Frontal cortex (tissue), 4 donors: Measurements from ENCODE around the gene SH3PXD2A. TPM values are rescaled to one million over a fixed set of nuclear protein-coding genes. Genes with fewer than 3 reads are reported as not detected.
"Not testable (repeated sequence)": the region's sequence is repeated elsewhere in the genome, so short reads cannot be mapped to it uniquely, and the experiment has no call there.

ENCODE experiments used
- DNase-seq, 2 donors: peaks; one replicate each; pipeline ENCODE4 v3.0.0; 2012; ENCODE audit warnings: low spot score in 2 of 2
- FAIRE-seq: peaks from 2 replicates; lab custom pipeline; 2012; peaks lifted over from hg19 to GRCh38; lab: Jason Lieb, UNC
- total RNA-seq: library from RNA; depleted of rRNA; stranded (reverse); fragments of >200 nt; gene quantifications from one replicate; pipeline ENCODE4 v1.2.3, GENCODE V29; 2014
- donor health status: control.
- donor health status: control.
- donor health status: control.

Gene SH3PXD2A
- total RNA-seq, 1 donor from 2014 or later: 6.1 TPM

DNA sequence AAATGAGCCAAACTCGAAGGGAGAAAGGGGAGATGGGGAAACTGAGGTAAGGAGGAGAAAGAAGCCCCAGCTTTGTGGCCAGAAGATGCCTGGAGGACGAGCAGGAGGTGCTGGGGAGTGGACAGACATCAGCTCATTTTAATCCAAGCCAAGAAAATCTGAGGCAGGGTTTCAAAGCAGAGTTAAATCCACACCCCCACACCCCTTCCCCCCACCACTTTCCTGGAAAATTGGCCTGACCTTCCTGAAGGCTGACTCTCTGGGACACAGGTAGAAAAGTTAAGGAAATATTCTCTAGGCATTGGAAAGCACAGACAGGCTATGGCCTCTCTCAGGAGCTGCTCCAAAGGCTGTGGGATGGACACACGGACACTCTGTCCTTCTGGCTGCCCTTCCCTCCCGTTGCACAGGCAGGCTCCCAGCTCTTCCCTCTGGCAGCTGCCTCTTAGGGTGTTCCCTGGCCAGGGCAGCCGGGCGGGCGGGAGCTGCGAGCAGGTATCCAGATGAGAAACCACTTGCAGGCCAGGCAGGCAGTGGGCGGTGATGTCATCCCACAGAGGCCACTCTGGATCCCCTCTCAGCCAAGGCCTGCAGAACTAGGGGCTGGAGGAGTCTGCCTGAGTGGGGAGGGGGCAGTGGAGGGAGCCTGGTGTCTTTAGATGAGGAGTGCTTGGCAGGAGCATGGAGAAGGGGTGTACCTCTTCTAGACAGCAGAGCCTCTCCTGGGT, 190.1 kb downstream of the SH3PXD2A start:
- FAIRE-seq (no peak), DNase-seq (no peak)

DNA sequence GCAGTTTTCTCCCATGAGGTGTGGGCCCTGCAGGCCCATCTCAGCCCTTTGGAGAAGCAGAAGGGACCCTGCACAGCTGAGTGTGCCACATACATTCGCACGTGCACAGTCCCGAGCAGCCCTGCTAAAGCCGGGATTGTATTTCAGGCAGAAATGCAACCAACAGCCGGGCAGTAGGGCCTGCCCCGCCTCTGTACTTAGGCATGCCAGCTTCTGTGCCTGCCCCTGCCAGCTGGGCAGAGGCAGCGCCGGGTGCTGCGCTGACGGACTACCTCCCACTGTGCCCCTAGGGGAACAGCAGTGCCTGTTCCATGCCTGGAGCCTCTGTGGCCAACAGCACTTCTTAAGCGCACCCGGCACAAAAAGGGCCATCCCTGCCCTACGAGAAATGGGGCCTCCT, 191.6 kb downstream of the SH3PXD2A start:
- FAIRE-seq (no peak), DNase-seq (peak; percentile 84 to 86)

DNA sequence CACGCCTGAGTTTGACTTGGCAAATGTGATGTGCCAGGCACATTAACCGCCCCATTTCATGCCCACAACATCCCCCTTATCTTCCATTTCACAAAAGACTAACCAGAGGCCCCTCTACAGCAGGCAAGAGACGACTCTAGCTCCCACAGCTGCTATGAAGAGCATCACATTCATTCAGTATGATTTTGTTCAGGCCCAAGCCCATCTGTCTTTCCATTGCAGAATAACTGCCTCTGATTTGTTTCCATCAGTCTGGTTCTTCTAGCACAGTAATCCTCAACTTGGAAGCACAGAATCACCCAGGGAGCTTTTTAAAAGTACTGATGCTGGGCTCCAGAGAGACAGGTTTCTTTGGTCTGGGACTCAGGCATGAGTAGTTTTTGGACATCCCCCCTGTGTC, 192.1 kb downstream of the SH3PXD2A start:
- FAIRE-seq (no peak), DNase-seq (no peak)

DNA sequence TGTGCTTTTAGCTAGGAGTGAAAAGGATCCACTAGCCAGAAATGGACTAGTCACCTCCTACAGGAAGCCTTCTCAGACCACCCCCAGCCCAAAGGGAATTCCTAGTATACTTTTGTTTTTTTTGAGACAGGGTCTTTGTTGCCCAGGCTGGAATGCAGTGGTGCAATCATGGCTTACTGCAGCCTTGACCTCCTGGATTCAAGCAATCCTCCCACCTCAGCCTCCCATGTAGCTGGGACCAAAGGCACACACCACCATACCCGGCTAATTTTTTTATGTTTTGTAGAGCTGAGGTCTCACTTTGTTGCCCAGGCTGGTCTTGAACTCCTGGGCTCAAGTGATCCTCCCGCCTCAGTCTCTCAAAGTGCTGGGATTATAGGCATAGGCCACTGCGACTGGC, 192.7 kb downstream of the SH3PXD2A start:
- DNase-seq, FAIRE-seq: not testable (repeated sequence)

DNA sequence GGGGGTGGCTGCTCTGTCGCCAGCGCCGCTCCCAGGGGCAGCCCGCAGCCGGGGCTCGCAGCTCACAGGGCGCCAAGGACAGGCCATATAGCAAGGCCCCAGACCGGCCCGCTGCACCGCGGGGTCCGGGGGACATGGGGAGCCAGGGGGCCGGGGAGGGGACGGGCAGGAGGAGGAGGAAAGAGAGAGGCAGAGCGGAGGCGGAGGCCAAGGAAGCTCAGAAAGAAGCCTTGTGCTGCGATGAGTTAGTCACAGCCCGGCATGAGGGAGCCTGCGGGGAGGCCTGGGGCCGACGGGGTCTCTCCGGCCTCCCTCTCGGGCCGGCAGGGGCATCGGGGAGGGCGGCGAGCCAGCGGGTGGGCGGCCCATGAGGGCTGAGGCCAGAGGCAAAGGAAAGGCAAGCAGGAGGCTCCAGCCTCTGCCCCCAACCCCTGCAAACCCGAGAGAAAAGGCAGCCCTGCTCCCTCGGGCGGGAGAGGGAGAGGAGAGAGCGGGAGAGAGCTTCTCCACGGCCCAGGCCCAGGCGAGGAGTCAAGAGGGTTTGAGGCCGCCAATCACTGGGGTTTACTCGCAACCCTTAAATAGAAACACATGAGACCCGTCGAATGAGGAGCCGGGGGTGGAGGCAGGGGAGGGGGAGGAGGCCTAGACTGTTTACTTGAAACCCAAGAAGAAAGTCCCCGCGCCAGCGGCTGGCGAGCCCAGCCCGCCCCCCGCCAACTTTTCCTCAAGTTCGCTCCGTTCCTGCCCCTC, 194.0 kb downstream of the SH3PXD2A start:
- DNase-seq (peak in 1 of 2 donors; percentile 69), FAIRE-seq (no peak)

DNA sequence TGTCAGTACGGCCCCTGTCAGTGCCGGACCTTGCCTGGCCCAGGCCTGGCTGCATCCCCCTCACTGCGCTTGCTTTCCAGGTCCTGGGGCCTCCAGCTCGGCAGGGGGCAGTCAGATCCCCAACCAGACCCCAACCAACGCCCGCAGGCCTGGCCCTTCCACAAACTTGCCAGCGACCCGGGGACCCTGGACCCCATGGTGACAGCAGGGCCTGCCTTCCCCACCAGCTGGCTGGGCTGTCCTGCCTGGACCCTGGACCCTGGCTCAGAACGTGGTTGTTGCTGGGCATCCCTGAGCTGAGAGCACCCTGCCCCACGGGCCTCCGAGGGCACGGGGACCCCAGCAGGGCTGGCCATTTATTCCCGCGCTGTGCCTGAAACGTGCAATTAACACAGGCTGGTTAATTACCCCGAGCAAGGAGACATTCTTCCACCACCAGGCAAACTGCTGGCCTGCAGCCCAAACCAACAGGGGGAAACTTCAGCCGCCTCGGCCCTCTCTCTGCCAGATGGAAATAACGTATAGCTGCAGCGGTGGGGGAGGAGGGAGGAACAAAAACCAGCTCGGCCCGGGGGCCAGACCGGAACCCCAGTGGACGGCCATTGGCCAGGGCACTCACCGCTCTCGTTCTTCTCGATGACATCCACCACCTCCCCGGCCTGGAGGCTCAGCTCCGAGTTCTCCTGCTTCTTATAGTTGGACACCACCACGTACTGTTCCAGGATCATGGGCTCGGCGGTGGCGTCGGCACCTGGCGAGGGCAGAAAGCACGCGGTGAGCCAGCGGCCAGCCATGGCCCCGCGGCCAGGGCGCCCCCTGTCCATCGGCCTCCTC, 194.8 kb downstream of the SH3PXD2A start:
- FAIRE-seq (no peak), DNase-seq (no peak)

DNA sequence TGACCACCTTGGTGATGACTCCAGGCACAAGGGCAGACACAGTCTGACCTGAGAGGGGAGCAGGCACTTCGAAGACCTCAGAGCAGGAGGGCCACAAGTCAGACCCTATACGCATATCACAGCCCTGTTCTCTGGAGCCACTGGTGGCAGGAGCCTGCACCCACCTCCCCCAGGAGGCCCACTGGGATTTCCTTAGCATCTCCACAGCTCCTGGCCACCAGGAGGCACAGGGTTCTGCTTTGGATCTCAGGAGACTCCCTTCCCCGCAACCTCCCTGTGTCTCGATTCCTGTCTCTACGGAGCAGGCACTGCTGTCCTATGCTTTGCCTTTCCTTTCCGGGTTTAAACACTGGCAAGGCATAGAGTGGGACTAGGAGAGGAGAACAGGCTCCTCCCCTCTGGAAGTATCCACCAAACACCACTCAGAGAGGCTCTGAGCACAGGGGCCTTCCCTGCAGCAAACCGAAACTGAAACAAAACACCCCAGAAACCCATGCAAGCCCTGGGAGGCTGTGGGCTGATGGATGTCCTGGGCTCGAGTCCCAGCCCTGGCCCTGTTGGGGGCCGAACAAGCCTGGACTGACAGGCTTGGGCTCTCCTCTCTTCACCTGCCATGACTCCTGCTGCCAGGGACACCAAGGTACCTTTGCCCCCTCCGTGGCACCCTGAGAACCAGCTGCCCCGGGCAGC, 195.6 kb downstream of the SH3PXD2A start:
- peak; percentile 75 to 80 for DNase-seq

DNA sequence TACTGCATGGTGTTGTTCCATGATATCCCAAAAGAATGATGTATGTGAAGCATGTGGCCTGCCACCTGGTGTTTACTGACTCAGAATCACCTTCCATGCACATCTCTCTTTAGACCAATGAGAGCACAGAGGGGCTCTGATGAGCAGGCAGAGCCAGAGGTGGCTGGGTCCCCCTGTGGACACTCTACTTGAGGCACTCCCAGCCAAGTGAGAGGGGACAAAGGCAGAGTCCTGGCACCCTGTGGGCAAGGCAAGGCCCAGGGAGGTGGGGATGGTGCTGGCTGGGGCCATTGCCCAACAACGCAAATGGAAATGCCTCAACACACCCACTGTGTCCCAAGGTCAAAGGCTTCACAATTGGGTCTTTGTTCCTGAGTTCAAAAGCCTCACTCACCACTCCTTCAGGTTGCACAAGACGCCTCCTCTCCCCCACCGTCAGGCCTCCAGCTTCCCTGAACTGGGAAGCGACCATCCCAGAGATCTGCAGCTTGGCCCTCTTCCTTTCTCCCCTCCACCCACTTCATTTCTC, 197.3 kb downstream of the SH3PXD2A start:
- no peak for FAIRE-seq
- no peak for DNase-seq

More for the DNA sequence above, 195.6 kb downstream of the SH3PXD2A start:
- FAIRE-seq: no peak

DNA sequence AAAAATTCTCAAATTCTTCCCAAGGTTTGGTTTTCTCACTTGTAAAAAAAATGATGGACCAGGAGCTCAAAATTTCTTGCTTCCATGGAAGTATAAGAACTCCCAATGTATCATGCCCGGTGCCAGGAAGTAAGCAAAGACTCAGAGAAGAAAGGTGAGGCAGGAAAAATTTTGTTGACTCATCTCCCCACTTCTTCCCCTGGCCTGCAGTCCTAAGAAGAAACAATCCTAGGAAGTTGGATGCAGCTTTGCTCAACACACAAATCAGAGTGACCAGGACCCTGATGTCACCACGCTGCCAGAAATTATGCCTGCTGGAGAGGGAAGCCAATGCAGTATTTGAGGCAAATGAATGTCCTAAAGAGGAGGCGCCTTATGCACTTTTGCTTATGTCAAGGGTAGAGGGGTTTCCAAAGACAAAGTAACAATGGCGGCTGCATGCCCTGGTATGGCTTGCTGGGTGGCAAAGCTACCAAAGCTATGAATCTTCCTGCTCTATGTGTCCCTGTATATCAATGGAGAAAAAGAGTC, 198.2 kb downstream of the SH3PXD2A start:
- DNase-seq (no peak), FAIRE-seq (no peak)

DNA sequence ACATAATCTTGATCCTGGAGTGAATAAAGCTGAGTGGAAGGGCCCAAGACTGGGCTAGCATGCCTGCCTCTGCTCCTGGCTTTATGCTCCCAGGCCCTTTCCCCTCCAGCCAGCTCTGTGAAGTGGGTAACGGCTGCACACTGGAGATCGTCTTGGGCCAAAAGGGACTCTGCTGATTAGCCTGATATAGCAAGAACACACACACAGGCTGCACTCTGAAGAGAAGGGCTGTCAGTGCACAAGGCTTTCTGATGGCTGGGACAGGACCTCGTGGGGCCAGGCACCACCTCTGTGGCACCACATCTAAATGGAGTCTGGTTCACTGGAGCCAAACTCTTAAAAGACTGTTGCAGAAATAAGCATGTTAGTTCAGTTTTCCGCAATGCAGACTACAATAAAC, 200.5 kb downstream of the SH3PXD2A start:
- DNase-seq (no peak), FAIRE-seq (no peak)

DNA sequence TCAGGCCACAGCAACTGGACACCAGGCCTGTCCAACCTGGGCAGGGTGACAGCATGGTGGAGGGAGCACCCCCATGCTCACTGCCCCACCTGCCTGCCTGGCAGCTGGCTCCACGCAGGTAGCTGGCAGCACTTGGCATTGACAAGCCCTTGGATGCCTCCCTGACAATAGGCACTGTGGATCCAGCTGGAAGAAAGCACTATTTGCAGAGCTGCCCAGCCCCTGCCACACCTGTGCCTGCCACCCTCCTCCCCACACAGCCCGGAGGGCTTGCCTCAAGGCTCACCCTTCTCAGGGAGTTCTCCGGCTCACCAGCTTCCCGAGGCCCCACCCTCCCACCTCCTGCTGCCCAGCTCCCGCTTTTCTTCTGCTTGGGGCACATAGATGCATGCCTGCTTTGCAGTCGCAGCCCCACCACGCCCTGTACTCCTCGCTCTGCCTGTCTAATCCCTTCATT, 201.8 kb downstream of the SH3PXD2A start:
- FAIRE-seq (no peak), DNase-seq (no peak)

DNA sequence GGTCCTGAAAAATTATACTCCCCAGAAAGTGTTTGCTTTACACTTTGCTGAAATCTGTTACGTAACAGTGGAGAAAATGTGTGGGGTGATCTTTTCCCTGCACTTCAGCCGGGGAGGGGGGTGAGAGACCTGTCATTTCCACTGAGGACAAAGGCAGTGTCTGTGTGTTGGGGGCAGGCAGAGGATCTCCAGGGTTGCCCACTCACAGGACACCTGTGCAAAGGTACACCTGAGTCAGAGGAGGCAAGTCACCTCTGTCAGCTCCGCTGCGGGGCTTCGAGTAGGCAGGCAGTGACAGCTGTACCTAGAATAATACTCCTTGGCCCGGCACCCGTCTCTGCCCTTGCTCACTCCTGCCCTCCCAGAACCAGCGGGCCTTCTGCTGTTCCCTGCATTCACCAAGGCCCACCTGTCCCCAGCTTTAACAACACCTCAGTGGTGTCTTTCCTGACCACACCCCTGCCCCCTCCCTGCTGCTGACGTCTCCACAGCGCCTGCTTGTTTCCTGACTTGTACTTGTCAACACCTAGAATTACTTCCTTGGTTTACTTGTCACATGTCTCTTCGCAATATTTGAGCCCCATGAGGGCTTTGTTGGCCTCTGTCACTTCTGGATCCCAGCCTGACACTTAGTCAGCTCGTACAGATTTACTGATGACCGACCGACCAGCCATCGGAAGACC, 202.6 kb downstream of the SH3PXD2A start:
- FAIRE-seq (no peak), DNase-seq (no peak)

DNA sequence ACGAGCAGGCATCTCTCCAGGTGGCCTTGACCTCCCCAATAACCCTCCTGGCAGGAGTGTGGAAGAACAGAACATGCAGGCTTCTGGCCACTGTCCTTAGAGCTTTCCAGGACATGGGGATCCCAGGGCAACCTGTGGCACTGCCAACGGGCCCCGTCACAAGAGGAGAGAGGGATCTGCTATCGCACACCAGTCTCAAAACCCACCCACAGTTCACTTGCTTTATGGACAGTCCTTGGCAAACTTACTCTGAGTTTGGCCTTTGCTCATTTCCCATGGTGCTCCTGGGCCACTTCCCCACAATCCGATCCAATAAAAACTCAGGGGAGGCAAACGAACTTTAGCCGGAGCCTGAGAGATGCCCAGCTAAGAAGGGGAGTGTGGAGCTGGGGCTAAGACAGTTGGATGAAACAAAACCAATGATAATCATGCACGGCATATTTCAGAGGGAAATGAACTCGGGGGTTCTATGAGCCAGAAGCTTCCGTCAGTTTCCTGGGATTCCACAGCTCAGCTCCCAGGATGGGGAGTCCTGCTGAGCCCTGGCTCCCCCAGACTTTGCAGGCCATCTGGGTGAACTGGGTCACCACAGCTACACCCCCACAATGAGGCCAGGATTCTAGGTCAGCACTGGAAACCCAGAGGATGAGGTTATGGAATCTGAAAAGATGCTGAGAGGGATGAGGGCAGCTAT, 203.4 kb downstream of the SH3PXD2A start:
- DNase-seq: no peak
- FAIRE-seq: no peak

DNA sequence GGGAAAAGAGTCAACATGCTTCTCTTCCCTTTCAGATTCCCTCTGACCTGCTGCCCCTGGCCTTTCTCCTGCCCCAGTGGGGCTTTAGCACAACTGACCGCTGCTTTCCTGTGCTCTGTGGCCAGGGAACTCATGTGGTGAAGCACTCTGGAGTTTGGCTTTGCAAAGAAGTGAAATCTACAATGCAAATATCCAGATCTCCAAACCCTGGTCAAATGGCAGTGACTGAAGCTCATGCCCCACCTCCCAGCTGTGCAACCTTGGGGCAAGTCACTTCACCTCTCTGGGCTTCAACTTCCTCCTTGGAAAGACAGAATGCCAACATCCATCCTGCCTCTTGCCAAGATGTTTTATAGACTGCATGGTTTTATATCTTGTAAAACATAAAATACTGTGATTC, 204.0 kb downstream of the SH3PXD2A start:
- FAIRE-seq (no peak), DNase-seq (no peak)

DNA sequence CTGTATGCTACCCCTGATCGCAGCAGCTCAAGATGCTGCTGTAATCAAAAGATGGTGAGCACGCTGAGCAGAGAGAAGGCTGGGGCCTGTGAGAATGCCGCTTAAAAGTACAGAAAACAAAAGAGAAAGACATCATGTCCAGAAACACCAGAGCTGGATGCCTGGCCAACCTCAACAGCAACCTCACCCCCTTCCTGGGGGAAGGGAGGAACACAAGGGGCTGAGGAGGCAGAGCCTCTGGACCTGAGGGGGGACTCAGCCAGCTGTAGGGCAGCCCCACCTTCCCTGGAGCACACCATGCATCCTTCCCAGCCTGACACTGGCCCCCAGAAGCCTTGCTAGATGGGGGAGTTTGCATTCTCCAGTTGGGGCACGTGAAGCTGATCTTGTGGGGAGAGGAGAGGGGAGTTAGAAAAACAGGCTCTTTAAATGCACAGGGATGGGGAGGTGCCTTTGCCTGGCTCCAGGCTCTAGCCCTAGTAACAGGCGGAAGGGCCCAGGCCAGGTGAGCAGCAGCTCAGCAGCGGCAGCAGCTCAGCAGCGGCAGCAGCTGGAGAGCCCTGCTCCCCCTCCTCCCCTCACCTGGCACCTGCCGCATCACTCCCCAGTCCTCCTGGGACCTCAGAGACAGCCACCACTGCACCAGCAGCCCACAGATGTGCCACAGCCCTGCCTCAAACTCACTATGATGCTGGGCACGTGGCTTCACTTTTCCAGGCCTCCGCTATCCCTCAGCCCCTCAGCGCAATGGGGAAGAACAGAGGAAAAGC, 205.5 kb downstream of the SH3PXD2A start:
- FAIRE-seq: no peak
- DNase-seq: no peak

DNA sequence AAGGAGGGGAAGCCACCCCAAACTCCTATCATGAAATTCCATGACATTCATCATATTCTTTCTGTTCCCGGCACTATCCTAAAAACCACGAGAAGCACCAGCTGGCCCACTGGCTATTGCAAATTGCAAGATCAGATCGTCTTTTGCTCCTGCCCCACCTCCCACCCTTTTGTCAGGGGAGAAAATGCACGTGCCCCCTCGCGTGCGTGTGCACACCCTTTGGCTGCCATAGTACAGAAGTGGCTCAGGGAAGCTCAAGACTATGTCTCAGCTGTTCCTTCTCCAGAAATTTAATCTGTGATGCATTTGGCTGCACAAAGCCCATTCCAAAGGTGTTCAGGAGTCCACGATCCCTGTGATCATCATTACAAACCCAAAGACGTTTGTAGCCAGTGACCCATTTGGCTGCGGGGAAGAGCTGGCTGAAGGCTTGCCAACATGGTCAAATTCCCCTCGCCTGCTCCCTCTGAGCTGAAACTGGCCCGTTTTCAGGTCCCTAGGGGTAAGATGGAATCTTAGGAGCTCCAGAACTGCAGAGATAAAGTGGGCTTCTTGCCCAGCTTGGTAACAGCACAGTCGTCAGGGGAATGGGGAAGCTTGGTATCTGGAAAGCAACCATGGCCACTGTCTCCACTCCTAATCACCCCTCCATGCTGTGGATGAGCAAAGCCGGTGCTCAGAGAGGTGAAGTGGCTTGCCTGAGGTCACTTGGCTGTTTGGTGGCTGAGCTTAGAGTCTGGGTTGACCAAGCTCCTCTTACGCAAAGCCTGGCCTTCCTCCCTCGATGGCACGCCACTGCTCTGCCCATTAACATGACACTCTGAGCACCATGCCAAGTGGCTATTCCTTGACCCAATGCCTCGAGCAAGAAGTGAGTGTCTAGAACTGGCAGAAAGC, 206.5 kb downstream of the SH3PXD2A start:
- DNase-seq: no peak
- no peak for FAIRE-seq

DNA sequence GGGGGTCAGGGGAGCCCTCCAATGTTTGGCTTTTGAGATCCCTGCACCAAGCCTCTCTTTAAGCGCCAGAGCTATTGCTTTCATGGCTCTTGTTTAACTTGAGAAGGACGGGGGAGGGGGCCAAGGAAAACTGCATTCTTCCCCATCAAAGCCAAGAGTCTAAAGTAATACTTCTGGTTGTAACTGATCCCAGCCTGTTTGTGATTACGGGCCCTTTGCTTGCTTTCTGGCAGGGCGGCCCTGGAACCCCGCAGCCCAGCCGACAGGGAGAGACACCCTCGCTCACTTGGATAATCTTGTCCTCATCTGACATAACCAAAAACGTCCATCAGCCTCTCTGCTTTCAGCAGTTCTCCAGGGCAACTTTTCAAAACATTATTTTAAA, 207.1 kb downstream of the SH3PXD2A start:
- no peak for DNase-seq
- FAIRE-seq: no peak
